DMS79 treated with DMSO at 0.1 percent for 48 hours (cell line): ENCODE data around the gene LARGE1.

ENCODE experiments used
- DNase-seq: peaks from one replicate; lab custom pipeline; 2025; lab: John Stamatoyannopoulos, UW

LARGE1 gene

GRCh38 chr22:33357981-33358399 is 562.3 kb downstream of the LARGE1 start:
- DNase-seq: peak; percentile 55

- no peak for DNase-seq
Observed at GRCh38 chr22:33354928-33355327, 565.3 kb downstream of the LARGE1 start.

- DNase-seq: no peak
Observed at GRCh38 chr22:33353502-33353901, 566.8 kb downstream of the LARGE1 start.

- DNase-seq: no peak
Observed at GRCh38 chr22:33352768-33353167, 567.5 kb downstream of the LARGE1 start.

- no peak for DNase-seq
Observed at GRCh38 chr22:33350961-33351360, 569.3 kb downstream of the LARGE1 start.

- DNase-seq: no peak
Observed at GRCh38 chr22:33350491-33350890, 569.8 kb downstream of the LARGE1 start.

GRCh38 chr22:33347002-33347401 is 573.3 kb downstream of the LARGE1 start:
- no peak for DNase-seq

- no peak for DNase-seq
Observed at GRCh38 chr22:33341611-33342010, 578.7 kb downstream of the LARGE1 start.

- DNase-seq: no peak
Observed at GRCh38 chr22:33337524-33337923, 582.8 kb downstream of the LARGE1 start.

- DNase-seq: no peak
Observed at GRCh38 chr22:33335611-33336279, 584.5 kb downstream of the LARGE1 start.

GRCh38 chr22:33332538-33332937 is 587.7 kb downstream of the LARGE1 start:
- peak; percentile 47 for DNase-seq

GRCh38 chr22:33331017-33331416 is 589.3 kb downstream of the LARGE1 start:
- no peak for DNase-seq

GRCh38 chr22:33330534-33330933 is 589.7 kb downstream of the LARGE1 start:
- no peak for DNase-seq

GRCh38 chr22:33329398-33329797 is 590.9 kb downstream of the LARGE1 start:
- DNase-seq: no peak

- no peak for DNase-seq
Observed at GRCh38 chr22:33328789-33329296, 591.4 kb downstream of the LARGE1 start.

- DNase-seq: no peak
Observed at GRCh38 chr22:33327348-33327860, 592.9 kb downstream of the LARGE1 start.

- no peak for DNase-seq
Observed at GRCh38 chr22:33326540-33327295, 593.6 kb downstream of the LARGE1 start.

- DNase-seq: peak; percentile 18
Observed at GRCh38 chr22:33325232-33326004, 594.9 kb downstream of the LARGE1 start.

GRCh38 chr22:33324228-33324627 is 596.0 kb downstream of the LARGE1 start:
- no peak for DNase-seq

- no peak for DNase-seq
Observed at GRCh38 chr22:33321466-33321865, 598.8 kb downstream of the LARGE1 start.

- no peak for DNase-seq
Observed at GRCh38 chr22:33315954-33316353, 604.3 kb downstream of the LARGE1 start.

- DNase-seq: no peak
Observed at GRCh38 chr22:33315117-33315516, 605.2 kb downstream of the LARGE1 start.
